H1 (cell line): ENCODE measurements around the gene HK1. TPM values are rescaled to one million over a fixed set of nuclear protein-coding genes. Genes with fewer than 3 reads are reported as not detected.

Experiments
- CTCF ChIA-PET: fragments of 300-600 bp; sonication (Branson Sonifier 250); formaldehyde crosslinking; loops from one replicate; lab custom pipeline; 2021; ENCODE audit not compliant: partially characterized antibody; lab: Charles Lee
- POLR2A ChIA-PET: fragments of 300-600 bp; sonication (Branson Sonifier 250); formaldehyde crosslinking; loops from one replicate; lab custom pipeline; 2021; ENCODE audit warnings: inconsistent platforms; ENCODE audit not compliant: partially characterized antibody; lab: Charles Lee
- DNase-seq, 2 experiments: peaks; one replicate each; pipeline versions ENCODE4 v3.0.0 to v3.0.0-alpha.2; 2010 to 2022; ENCODE audit warnings: low spot score in 2 of 2, low read depth in 1 of 2, mixed read lengths in 1 of 2
- FAIRE-seq: peaks from 2 replicates; lab custom pipeline; 2011; peaks lifted over from hg19 to GRCh38; lab: Jason Lieb, UNC
- H2AFZ ChIP-seq: 2 replicates; pipeline ENCODE4 v1.8.1; 2012; ENCODE audit warnings: low read length, inconsistent platforms
- H2AK5ac ChIP-seq: 2 replicates; pipeline ENCODE4 v1.6.1; 2013; ENCODE audit warnings: low read depth, low read length
- H2BK120ac ChIP-seq: replicated peaks from 2 replicates; pipeline ENCODE3; 2013; ENCODE audit warnings: low read depth, low read length, inconsistent platforms
- H2BK12ac ChIP-seq: 2 replicates; pipeline ENCODE4 v1.6.1; 2013; ENCODE audit warnings: low read depth, low read length
- H2BK15ac ChIP-seq: 2 replicates; pipeline ENCODE4 v1.6.1; 2013; ENCODE audit warnings: low read length
- H2BK20ac ChIP-seq: 2 replicates; pipeline ENCODE4 v1.6.1; 2013; ENCODE audit warnings: low read length
- H2BK5ac ChIP-seq: 2 replicates; pipeline ENCODE4 v1.6.1; 2013; ENCODE audit warnings: low read depth, low read length
- H3K14ac ChIP-seq: 2 replicates; pipeline ENCODE4 v1.6.1; 2013; ENCODE audit warnings: inconsistent platforms; ENCODE audit not compliant: insufficient read length
- H3K18ac ChIP-seq: 2 replicates; pipeline ENCODE4 v1.6.1; 2013; ENCODE audit warnings: low read length; ENCODE audit errors: extremely low read depth
- H3K23ac ChIP-seq: 2 replicates; pipeline ENCODE4 v1.6.1; 2013; ENCODE audit warnings: inconsistent platforms; ENCODE audit not compliant: insufficient read length
- H3K23me2 ChIP-seq: 2 replicates; pipeline ENCODE4 v1.6.1; 2013; ENCODE audit warnings: low read depth, low read length
- H3K27ac ChIP-seq: 2 replicates; pipeline ENCODE4 v1.6.1; 2011; ENCODE audit warnings: low read depth, low read length, inconsistent platforms
- H3K27me3 ChIP-seq, 4 experiments: replicated peaks in 1 of 4; 1 replicate in 1 of 4; 2 replicates in 3 of 4; pipeline versions ENCODE4 v1.6.1 to v1.8.1; 2011 to 2013; ENCODE audit warnings: low read length in 3 of 4, mild to moderate bottlenecking in 3 of 4, inconsistent platforms in 2 of 4, mixed read lengths in 2 of 4, moderate library complexity in 1 of 4; ENCODE audit not compliant: control insufficient read depth in 3 of 4, insufficient read depth in 3 of 4; ENCODE audit errors: extremely low read depth in 1 of 4
- H3K36me3 ChIP-seq, 4 experiments: 2 replicates each; pipeline versions ENCODE4 v1.6.1 to v1.8.1; 2011 to 2013; ENCODE audit warnings: mild to moderate bottlenecking in 4 of 4, low read length in 3 of 4, moderate library complexity in 2 of 4, control low read depth in 1 of 4, inconsistent platforms in 1 of 4; ENCODE audit not compliant: insufficient read depth in 4 of 4, control insufficient read depth in 2 of 4
- H3K4ac ChIP-seq: replicated peaks from 2 replicates; pipeline ENCODE3; 2013; ENCODE audit warnings: low read length, low read depth, mixed read lengths, inconsistent platforms; ENCODE audit not compliant: insufficient read length
- H3K4me1 ChIP-seq, 4 experiments: replicated peaks in 1 of 4; 1 replicate in 1 of 4; 2 replicates in 3 of 4; pipeline versions ENCODE4 v1.6.1 to v1.8.1; 2011 to 2013; ENCODE audit warnings: low read length in 3 of 4, inconsistent platforms in 2 of 4, mixed read lengths in 1 of 4; ENCODE audit not compliant: insufficient read depth in 4 of 4, control insufficient read depth in 3 of 4
- H3K4me2 ChIP-seq, 2 experiments: 2 replicates each; pipeline versions ENCODE4 v1.6.1 to v1.8.1; 2011 to 2013; ENCODE audit warnings: low read depth in 2 of 2, low read length in 2 of 2, control low read depth in 1 of 2, inconsistent platforms in 1 of 2, mild to moderate bottlenecking in 1 of 2; ENCODE audit not compliant: insufficient read depth in 1 of 2
- H3K4me3 ChIP-seq, 4 experiments: fragments of 200-600, 300-600 bp in 1 of 4; sonication (generic), shearing (Covaris generic), sonication (Bioruptor Twin) in 1 of 4; 2 replicates each; pipeline versions ENCODE4 v1.5.1 to v1.8.1; 2011 to 2016; ENCODE audit warnings: low read length in 4 of 4, low read depth in 3 of 4, control low read depth in 2 of 4, inconsistent platforms in 2 of 4, mild to moderate bottlenecking in 2 of 4, mixed read lengths in 1 of 4, moderate library complexity in 1 of 4; ENCODE audit not compliant: insufficient read depth in 2 of 4; ENCODE audit errors: extremely low read depth in 1 of 4
- H3K56ac ChIP-seq: replicated peaks from 2 replicates; pipeline ENCODE3; 2013; ENCODE audit warnings: low read depth, mild to moderate bottlenecking, mixed read lengths, low read length, inconsistent platforms; ENCODE audit not compliant: insufficient read length
- H3K79me1 ChIP-seq: 2 replicates; pipeline ENCODE4 v1.6.1; 2013; ENCODE audit warnings: low read depth, low read length, control low read depth
- H3K79me2 ChIP-seq, 2 experiments: 2 replicates each; pipeline versions ENCODE4 v1.6.1 to v1.8.1; 2012 to 2013; ENCODE audit warnings: low read length in 2 of 2, mild to moderate bottlenecking in 2 of 2, inconsistent platforms in 1 of 2; ENCODE audit not compliant: insufficient read depth in 2 of 2, control insufficient read depth in 1 of 2
- H3K9ac ChIP-seq, 4 experiments: replicated peaks in 1 of 4; 1 replicate in 1 of 4; 2 replicates in 3 of 4; pipeline versions ENCODE4 v1.6.1 to v1.8.1; 2011 to 2013; ENCODE audit warnings: low read depth in 3 of 4, low read length in 3 of 4, control low read depth in 2 of 4, mild to moderate bottlenecking in 2 of 4, moderate library complexity in 2 of 4, inconsistent platforms in 1 of 4; ENCODE audit errors: extremely low read depth in 1 of 4
- H3K9me3 ChIP-seq, 2 experiments: 2 replicates each; pipeline versions ENCODE4 v1.6.1 to v1.8.1; 2012 to 2013; ENCODE audit warnings: mild to moderate bottlenecking in 2 of 2, moderate library complexity in 2 of 2, control low read depth in 1 of 2, inconsistent platforms in 1 of 2, low read depth in 1 of 2, low read length in 1 of 2, mixed read lengths in 1 of 2; ENCODE audit not compliant: insufficient read depth in 2 of 2
- H4K20me1 ChIP-seq, 2 experiments: replicated peaks in 1 of 2; 2 replicates each; pipeline versions ENCODE3 to v1.8.1; 2011 to 2013; ENCODE audit warnings: inconsistent platforms in 2 of 2, low read length in 2 of 2, mild to moderate bottlenecking in 1 of 2; ENCODE audit not compliant: insufficient read depth in 2 of 2, control insufficient read depth in 1 of 2
- H4K5ac ChIP-seq: 2 replicates; pipeline ENCODE4 v1.6.1; 2013; ENCODE audit warnings: low read length, low read depth, mixed read lengths, inconsistent platforms; ENCODE audit not compliant: insufficient read length
- H4K8ac ChIP-seq: 2 replicates; pipeline ENCODE4 v1.8.0; 2013; ENCODE audit warnings: mild to moderate bottlenecking, moderate library complexity, low read length, inconsistent platforms; ENCODE audit not compliant: insufficient read depth; ENCODE audit errors: extremely low read depth
- H4K91ac ChIP-seq: replicated peaks from 2 replicates; pipeline ENCODE3; 2013; ENCODE audit warnings: low read length, mixed read lengths, inconsistent platforms; ENCODE audit not compliant: insufficient read length
- CEBPB ChIP-seq: IDR thresholded peaks from 2 replicates; pipeline ENCODE4 v1.6.1; 2012; ENCODE audit warnings: low read depth, low read length
- KDM5A ChIP-seq: fragments of 200-600 bp; IDR thresholded peaks from 2 replicates; pipeline ENCODE4 v1.7.1; 2012; ENCODE audit warnings: mild to moderate bottlenecking, low read length, inconsistent platforms, mixed read lengths
- POLR2A ChIP-seq, 2 experiments: IDR thresholded peaks; 1 replicate in 1 of 2; 2 replicates in 1 of 2; pipeline ENCODE4 v1.6.1; 2011; ENCODE audit warnings: low read depth in 2 of 2, low read length in 2 of 2, mild to moderate bottlenecking in 2 of 2; ENCODE audit errors: control extremely low read depth in 1 of 2
- SIRT6 ChIP-seq: IDR thresholded peaks from one replicate; pipeline ENCODE4 v1.7.1; 2012; ENCODE audit warnings: low read length, inconsistent platforms
- WGBS, 2 experiments: shearing (Covaris generic) in 1 of 2; methylation state at CpG; one replicate each; pipeline versions ENCODE4 v1.1.6 to v1.1.7; 2013 to 2015; ENCODE audit warnings: low lambda C conversion rate in 2 of 2, mixed read lengths in 2 of 2, inconsistent platforms in 1 of 2, low coverage in 1 of 2, missing lambda C conversion rate in 1 of 2; ENCODE audit not compliant: insufficient replicate concordance in 2 of 2, insufficient coverage in 1 of 2, insufficient read length in 1 of 2; ENCODE audit errors: extremely low coverage in 1 of 2, missing lambda C conversion rate in 1 of 2; 5-methylcytosine and 5-hydroxymethylcytosine counted together
- polyA plus RNA-seq, 7 experiments: library from polyadenylated mRNA; depleted of rRNA in 3 of 7; stranded (reverse) in 5 of 7; unstranded in 2 of 7; fragments of >200 nt in 5 of 7; fragments of 200-250 nt in 2 of 7; gene quantifications; 1 replicate in 5 of 7; 2 replicates in 1 of 7; 4 replicates in 1 of 7; pipeline versions ENCODE4 v1.2.1 to v1.2.3, GENCODE V29; 2011 to 2013; ENCODE audit warnings: missing spikeins in 2 of 7, mixed read lengths in 2 of 7
- total RNA-seq: library from RNA; stranded (reverse); fragmentation: NEBNext Ultra II Directional; extraction: Animal tissue kit (Norgen Biotek cat#: 25700); gene quantifications from 2 replicates; pipeline ENCODE4 v1.2.1, GENCODE V29; 2021

Gene HK1
- total and polyA plus RNA-seq, 2 of the 8 experiments (the other 6 are each of a cell fraction or from before 2014, with no cell fraction given) = 55.8 to 247 TPM

DNA sequence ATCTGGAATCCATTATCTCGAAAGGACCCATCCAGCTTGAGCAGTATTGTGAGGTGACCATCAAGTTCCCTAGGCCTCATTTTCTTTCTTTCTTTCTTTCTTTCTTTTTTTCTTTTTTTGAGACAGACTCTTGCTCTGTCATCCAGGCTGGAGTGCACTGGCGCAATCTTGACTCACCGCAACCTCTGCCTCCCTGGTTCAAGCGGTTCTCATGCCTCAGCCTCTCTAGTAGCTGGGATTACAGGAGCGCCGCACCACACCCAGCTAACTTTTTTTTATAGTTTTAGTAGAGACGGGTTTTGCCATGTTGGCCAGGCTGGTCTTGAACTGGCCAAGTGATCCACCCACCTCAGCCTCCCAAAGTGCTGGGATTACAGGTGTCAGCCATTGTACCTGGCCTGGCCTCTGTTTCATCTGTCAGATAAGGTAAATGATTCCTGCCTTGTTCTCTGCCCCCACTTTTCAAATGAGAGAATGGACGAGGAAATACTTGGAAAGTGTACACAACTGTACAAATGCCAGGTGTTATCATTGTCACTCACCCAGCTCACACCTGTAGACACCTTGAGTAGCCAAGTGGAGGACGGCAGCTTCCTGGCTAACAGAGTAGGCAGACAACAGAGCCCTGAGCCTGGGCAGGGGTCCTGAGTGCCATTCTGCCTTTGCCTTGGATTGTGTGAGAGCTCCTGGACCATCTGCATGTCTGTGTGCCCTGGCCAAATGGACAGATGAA is 54.1 kb downstream of the HK1 start:
- H2BK5ac ChIP-seq = peak overlapping the region; percentile 96
- H3K36me3 ChIP-seq = peaks cover 0 to 4% (median 0%) of the 10 kb centered on the region in 4 experiments; a peak in 1 of 8 replicates
- H2AK5ac ChIP-seq = peak overlapping the region; percentile 28
- H4K8ac ChIP-seq = peak overlapping the region; percentile 66
- H3K14ac ChIP-seq = no peak overlapping the region
- H3K4me2 ChIP-seq = 0 out of 4 replicates have a peak overlapping the region, but pooled peaks of 1 of the 2 experiments have one; percentile 7
- H3K56ac ChIP-seq = no peak overlapping the region
- no peak overlapping the region for H3K4me3 ChIP-seq
- peak overlapping the region; percentile 54 for H3K27ac ChIP-seq
- H3K9ac ChIP-seq = no peak overlapping the region
- peak overlapping the region; percentile 91 for H2BK120ac ChIP-seq
- POLR2A ChIA-PET = interaction anchor here (0.9 to 2.0 kb wide), 6 partner anchors 10 to 59 kb away, joined by 3 to 7 read pairs (median 6); no protein-coding TSS in a partner anchor
- H2BK20ac ChIP-seq = peak overlapping the region; percentile 40; the same call in 1 of the 2 replicates
- H4K5ac ChIP-seq = peak overlapping the region; percentile 49
- H3K27me3 ChIP-seq = no peaks in the 10 kb centered on the region
- H2AFZ ChIP-seq = no peak overlapping the region
- FAIRE-seq = no peak
- H2BK15ac ChIP-seq = no peak overlapping the region
- H3K9me3 ChIP-seq = no peaks in the 10 kb centered on the region
- H3K79me1 ChIP-seq = peaks cover 10% of the 10 kb centered on the region; the same call in 1 of the 2 replicates
- WGBS, 2 experiments = 92% methylated on average over 9 of the region's 9 CpGs; no CpG with 5 or more reads in 1 of the 2 experiments
- peak overlapping the region; percentile 71 for H3K4ac ChIP-seq
- no peaks in the 10 kb centered on the region for H4K20me1 ChIP-seq
- CTCF ChIA-PET = interaction anchor here (1.0 to 4.0 kb wide), 19 partner anchors 8 to 167 kb away, joined by 3 to 23 read pairs (median 5); no protein-coding TSS in a partner anchor
- H3K23ac ChIP-seq = no peak overlapping the region
- H2BK12ac ChIP-seq = peak overlapping the region; percentile 62
- H3K18ac ChIP-seq = peak overlapping the region; percentile 65
- H4K91ac ChIP-seq = peak overlapping the region; percentile 84
- no peaks in the 10 kb centered on the region for H3K23me2 ChIP-seq
- DNase-seq = no peak
- H3K4me1 ChIP-seq = peaks cover 23 to 56% (median 47%) of the 10 kb centered on the region in 4 experiments
- H3K79me2 ChIP-seq = peaks cover 39 to 87% of the 10 kb centered on the region in 2 experiments
- TF ChIP-seq POLR2A (IDR thresholded peaks at IDR 0.05; ENCODE audit: control extremely low read depth in 1 of 2, low read depth in 2 of 2, low read length in 2 of 2) (no peak), CEBPB (no peak), KDM5A (no peak), SIRT6 (no peak)
